GM19099 (cell line): ENCODE measurements around the gene SGPP1.

ENCODE experiments used
- POLR2A ChIP-seq: IDR thresholded peaks from 3 replicates; pipeline ENCODE4 v1.6.1; 2011; ENCODE audit warnings: low read depth; ENCODE audit not compliant: insufficient read length; ENCODE audit errors: extremely low read depth

The SGPP1 gene

GRCh38 chr14:63662776-63663175 is 65.1 kb downstream of the SGPP1 start:
- no peak for TF ChIP-seq POLR2A

GRCh38 chr14:63659726-63660125 is 68.1 kb downstream of the SGPP1 start:
- no peak for TF ChIP-seq POLR2A

DNA sequence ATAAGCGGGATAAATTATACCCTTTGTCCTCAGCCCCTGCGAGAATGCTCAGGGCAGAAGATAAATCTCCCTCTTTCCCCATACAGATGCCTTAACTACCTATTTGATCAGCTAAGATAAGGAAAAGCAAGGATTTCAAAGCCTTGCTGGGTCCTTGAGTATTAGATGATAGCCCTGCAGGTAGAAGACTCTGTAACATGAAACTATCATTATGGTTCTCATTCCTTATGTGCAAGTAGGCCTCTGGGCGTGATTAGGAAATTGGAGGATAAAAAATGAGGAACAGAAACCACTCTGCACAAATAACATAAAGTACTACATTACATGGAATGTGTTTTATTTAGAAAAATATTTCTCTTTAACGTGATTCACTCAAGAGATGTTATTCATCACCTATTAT is 71.7 kb downstream of the SGPP1 start:
- no peak for TF ChIP-seq POLR2A

DNA sequence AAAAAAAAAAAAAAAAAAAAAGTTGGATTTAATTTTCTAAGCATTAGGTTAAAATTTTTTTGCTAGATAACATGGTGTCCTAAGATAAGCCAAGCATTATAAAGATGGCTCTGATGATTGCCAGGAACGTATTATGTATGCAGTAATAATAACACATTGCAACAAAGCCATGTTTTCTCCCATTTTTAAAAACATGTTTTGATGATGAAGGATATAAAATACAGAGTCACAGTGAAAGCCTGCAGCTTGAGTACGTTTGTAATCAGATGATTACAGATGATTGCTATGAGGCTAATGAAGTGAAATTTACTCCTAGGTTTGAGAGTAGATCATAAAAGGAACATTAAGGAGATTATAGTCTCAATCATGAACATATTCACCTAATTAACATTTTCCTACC is 72.9 kb downstream of the SGPP1 start:
- TF ChIP-seq POLR2A: no peak

DNA sequence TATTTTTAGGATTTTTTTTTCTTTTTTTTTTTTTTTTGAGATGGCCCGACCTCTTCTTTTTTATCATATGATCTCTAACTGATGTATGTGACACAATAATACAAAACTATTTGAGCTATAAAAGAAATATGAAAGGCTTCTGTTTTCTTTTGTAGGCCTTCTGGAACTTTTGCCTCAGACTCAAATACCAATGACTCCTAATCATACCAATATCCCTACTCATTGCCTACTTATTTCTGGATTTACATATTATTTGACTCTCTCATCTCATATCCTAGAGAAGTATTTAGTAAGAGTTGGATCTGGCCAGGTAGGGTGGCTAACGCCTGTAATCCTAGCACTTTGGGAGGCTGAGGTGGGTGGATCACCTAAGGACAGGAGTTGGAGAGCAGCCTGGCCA is 73.5 kb downstream of the SGPP1 start:
- TF ChIP-seq POLR2A: no peak

DNA sequence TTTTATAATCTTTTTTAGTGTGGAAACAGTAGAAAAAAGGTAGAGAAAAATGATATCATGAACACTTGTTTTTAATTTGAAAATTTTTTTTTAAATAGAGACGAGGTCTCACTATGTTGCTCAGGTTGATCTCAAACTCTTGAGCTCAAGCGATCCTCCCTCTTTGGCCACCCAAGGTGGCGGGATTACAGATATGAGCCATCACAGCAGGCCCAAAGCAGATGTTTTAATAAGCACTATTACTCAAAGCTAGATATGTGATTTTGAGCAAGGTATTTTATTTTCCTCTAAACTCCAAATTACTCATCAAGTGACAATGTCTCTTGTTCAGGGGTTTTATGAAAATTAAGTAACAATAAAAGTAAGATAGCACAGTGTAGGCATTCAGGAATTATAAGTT is 75.5 kb downstream of the SGPP1 start:
- TF ChIP-seq POLR2A: no peak

DNA sequence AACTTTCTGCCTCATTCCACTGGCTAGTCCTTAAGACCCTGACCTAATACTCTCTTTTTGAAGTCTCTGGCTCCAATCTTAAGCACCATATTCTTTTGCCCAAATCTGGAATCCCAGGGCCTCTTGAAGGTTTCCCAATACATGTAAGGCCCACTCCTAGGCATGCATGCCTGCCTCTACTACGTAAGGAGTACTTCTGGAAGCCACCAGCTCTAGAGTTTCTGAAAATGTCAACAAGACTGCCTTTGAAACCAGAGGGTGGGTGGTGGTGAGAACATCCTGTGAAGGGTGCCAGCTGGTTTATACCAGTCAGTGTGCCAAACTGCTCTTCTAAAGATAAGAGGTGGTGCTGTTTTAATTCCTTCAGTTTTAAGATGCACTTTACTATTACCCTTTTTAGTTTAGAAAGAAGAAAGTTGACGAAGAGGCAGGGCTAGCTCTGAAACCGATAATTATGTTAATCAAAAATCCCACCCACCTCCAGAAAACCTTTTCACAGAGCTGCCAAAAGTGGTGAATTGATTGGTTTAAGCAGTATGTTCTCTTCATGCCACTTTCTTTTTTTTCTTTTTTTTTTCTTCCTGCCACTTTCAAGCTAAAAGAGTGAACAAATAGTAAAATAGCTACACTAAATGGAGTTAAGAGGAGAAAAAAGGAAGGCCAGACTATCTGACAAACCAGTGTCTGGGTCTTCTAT is 77.5 kb downstream of the SGPP1 start:
- TF ChIP-seq POLR2A: no peak

GRCh38 chr14:63647696-63648410 is 80.0 kb downstream of the SGPP1 start:
- TF ChIP-seq POLR2A: no peak

GRCh38 chr14:63644741-63645140 is 83.1 kb downstream of the SGPP1 start:
- no peak for TF ChIP-seq POLR2A

- no peak for TF ChIP-seq POLR2A
Observed at GRCh38 chr14:63642656-63643382, 85.0 kb downstream of the SGPP1 start.

DNA sequence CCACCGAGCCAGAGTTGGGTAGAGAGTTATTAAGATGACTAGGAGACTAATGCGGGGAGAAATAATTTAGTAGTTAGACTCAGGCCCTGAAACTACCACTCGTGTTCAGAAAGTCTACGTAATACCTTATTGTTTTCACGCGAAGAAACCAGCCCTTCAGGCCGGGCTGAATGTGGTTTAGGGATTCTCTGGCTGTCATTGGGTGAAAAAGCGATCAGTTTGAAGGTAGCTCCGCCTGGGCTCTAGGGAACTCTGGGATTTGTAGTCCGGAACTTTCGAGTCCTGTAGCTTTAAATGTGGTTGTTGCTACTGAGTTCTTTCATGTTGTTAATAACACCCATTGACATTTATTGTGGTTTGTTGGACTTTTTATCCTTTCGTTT is 85.6 kb downstream of the SGPP1 start:
- peak; percentile 26 for TF ChIP-seq POLR2A

- peak; percentile 82 for TF ChIP-seq POLR2A
Observed at GRCh38 chr14:63641473-63642228, 86.2 kb downstream of the SGPP1 start, which contains the start of gene WDR89. TSS of gene WDR89 (minus strand) at chr14:63641871. CDS start at chr14:63599942, 41,929 bp downstream.

DNA sequence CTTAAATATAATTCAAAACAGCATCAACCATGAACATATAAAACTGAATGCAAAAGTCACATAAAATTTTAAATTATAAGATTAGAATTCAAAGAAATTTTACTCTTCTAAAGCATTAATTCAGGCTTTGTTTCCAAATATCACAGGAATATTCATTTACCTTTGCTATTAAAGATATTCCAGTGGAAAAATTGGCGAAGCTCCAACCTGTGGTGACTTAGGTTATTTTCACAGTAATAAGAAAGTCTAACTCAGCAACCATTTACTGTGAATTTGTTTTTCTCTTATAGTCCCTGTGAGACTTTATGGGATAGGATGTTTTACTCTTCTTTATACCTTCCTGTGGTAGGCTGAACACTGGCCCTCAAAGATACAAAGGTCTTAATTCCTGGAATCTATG is 89.4 kb downstream of the SGPP1 start:
- TF ChIP-seq POLR2A: no peak
